COLO668 (cell line): Measurements from ENCODE around the gene ERGIC1.

Source experiments
- DNase-seq: peaks from one replicate; lab custom pipeline; 2025; ENCODE audit not compliant: unreplicated experiment; lab: John Stamatoyannopoulos, UW

The ERGIC1 gene

GRCh38 chr5:172915514-172915913 lies 81.5 kb downstream of the ERGIC1 start:
- DNase-seq: no peak

GRCh38 chr5:172918421-172919371 lies 84.6 kb downstream of the ERGIC1 start:
- DNase-seq: no peak

GRCh38 chr5:172919525-172920446 lies 85.7 kb downstream of the ERGIC1 start:
- no peak for DNase-seq

- DNase-seq: no peak
Observed at GRCh38 chr5:172920447-172920849, 86.4 kb downstream of the ERGIC1 start.

GRCh38 chr5:172920995-172921394 lies 86.9 kb downstream of the ERGIC1 start:
- DNase-seq: no peak

- no peak for DNase-seq
Observed at GRCh38 chr5:172921906-172922305, 87.9 kb downstream of the ERGIC1 start.

- no peak for DNase-seq
Observed at GRCh38 chr5:172923539-172923938, 89.5 kb downstream of the ERGIC1 start.

- DNase-seq: no peak
Observed at GRCh38 chr5:172925336-172925948, 91.4 kb downstream of the ERGIC1 start.

GRCh38 chr5:172926008-172926523 lies 92.0 kb downstream of the ERGIC1 start:
- no peak for DNase-seq

- DNase-seq: no peak
Observed at GRCh38 chr5:172926796-172927195, 92.7 kb downstream of the ERGIC1 start.

GRCh38 chr5:172929371-172929838 lies 95.4 kb downstream of the ERGIC1 start:
- DNase-seq: no peak

GRCh38 chr5:172931001-172931536 lies 97.0 kb downstream of the ERGIC1 start:
- DNase-seq: no peak

GRCh38 chr5:172932313-172933017 lies 98.4 kb downstream of the ERGIC1 start:
- DNase-seq: peak; percentile 57

GRCh38 chr5:172933238-172933637 lies 99.2 kb downstream of the ERGIC1 start:
- no peak for DNase-seq

- no peak for DNase-seq
Observed at GRCh38 chr5:172935096-172935495, 101.0 kb downstream of the ERGIC1 start.

GRCh38 chr5:172936401-172936800 lies 102.3 kb downstream of the ERGIC1 start:
- no peak for DNase-seq

- peak; percentile 23 for DNase-seq
Observed at GRCh38 chr5:172939071-172939470, 105.0 kb downstream of the ERGIC1 start.

- DNase-seq: peak; percentile 15
Observed at GRCh38 chr5:172939611-172940267, 105.7 kb downstream of the ERGIC1 start.

GRCh38 chr5:172940268-172941066 lies 106.4 kb downstream of the ERGIC1 start:
- DNase-seq: no peak
